GM04504 (cell line): ENCODE results near the gene RUNX2.

ENCODE experiments used
- DNase-seq: peaks from one replicate; pipeline ENCODE4 v3.0.0-alpha.2; 2012; ENCODE audit warnings: low read depth

The RUNX2 gene

DNA sequence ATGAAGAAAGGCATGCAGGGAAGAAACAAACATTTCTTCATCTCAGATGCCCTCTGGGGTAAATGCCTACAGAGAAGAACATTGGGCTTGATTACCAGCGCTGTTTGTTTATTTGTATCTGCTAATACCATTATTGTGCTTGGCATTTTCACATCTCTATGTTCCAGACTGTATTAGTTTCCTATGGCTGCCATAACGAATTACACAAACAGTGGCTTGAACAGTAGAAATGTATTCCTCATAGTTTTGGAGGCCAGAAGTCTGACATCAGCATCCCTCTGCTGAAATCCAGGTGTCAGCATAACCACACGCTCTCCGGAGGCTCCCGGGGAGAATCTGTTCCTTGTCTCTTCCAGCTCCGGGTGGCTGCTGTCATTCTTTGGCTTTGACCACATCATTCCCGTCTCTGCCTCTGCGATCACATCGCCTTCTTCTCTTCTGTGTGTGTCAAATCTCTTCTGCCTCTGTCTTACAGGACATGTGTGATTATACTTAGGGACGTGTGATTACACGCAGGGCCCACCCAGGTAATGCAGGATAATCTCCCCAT lies 291.2 kb downstream of the RUNX2 start:
- no peak for DNase-seq

- no peak for DNase-seq
These were observed 291.9 kb downstream of the RUNX2 start for GRCh38 chr6:45619994-45620471.

DNA sequence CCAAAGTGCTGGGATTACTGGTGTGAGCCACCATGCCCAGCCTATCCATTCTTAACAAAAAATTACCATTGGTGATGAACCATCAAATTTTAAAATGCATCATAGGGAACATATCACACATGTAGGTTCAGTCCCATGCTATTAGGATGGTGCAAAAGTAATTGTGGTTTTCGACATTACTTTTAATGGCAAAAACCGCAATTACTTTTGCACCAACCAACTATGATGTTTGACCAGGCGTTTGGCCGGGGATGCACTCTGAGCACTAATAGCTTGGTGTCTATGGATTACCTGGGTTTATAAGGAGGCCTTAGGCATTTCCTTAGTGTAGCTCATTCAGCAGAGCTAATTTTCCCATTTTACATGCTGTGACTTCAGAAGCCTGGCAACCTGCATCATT lies 296.1 kb downstream of the RUNX2 start:
- DNase-seq = no peak

GRCh38 chr6:45625191-45625664 lies 297.1 kb downstream of the RUNX2 start:
- no peak for DNase-seq

GRCh38 chr6:45626087-45626891 lies 298.2 kb downstream of the RUNX2 start:
- DNase-seq = peak; percentile 57

- no peak for DNase-seq
These were observed 302.2 kb downstream of the RUNX2 start for GRCh38 chr6:45630314-45630713.

GRCh38 chr6:45630801-45631200 lies 302.7 kb downstream of the RUNX2 start:
- no peak for DNase-seq

DNA sequence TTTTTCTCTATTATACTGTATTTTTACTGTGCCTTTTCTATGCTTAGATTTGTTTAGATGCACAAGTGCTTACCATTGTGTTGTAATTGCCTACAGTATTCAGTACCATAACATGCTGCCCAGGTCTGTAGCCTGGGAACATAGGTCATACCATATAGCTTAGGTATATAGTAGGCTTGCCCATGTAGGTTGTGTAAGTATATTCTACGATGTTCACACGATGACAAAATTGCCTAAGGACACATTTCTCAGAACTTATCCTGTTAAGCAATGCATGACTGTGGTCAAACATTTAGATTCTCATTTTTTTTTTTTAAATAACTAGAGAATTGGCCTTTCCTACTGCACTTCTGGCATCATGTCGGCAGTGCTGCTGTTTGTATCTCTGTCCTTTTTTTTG lies 303.3 kb downstream of the RUNX2 start:
- no peak for DNase-seq

DNA sequence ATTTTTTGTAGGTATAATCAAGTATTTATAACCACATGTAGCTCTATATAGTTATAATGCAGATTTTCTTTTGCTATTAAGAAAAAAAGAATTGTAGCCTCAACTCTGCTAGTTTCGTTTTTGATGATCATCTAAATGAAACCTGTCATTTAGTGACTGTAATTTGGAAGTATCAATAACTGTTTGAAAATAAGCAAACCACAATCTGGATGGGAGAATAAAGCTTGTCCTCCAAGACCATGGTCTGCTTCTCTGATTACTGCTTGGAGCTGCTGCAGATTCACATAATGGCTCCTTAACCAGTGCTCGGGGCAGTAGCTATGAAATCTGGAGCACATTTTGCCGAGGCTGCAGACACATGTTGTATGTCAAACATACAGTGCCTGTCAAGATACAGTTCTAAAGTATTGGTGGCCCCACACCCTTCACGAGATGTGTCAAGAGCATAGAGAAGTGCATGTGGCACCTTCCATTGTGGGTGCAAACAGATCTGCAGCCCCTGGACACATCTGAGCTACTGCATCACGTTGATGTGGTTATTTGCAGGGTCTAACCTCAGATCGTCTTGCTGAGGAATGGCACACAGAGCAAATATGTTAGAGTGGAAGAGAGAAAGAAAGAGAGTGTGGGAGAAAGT lies 305.3 kb downstream of the RUNX2 start:
- DNase-seq = no peak

DNA sequence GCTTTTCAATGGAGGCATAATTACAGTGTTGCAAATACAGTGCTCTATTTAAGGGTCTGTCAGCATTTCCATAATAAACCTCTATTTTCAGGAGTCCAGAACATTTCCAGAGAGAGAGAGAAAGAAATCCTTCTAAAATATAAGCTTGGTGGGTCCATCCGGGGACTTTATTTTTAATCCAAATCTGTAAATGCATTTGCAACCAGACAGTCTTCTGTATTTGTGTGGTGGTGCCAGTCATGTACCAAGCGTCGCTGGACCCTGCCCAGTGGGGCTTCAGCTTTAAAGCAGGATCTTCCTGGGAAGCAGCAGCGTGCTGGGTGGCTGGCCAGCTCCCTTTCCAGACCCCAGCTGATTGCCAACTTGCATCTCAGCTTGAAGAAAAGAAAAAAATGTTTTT lies 306.1 kb downstream of the RUNX2 start:
- DNase-seq = no peak

DNA sequence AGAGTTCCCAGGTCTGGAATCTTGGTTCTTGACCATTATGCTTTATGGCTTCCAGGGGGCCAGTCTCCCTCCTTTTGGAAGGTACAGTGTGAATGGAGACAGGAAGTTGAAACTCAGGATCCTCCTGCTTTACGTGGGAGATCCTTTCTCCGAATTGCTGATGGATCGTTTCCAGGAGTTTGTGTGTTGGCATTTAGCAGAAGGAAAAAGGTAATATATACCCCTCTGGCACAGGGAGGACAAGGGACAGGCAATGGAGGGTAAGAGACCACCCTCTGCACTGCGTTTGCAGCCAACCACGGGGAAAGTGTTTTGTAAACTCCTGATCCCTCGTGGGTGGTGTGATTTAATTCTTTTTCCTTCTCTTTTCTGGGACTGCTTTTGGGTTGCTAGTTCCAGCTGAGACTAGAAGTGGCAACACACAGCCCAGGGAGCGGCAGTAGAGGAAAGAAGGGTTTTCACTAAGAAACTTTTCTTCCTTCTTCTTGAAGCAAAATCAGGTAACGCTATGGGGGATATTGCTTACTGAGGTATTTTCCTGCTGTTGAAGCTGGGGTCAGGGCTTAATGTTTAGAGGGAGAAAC lies 307.2 kb downstream of the RUNX2 start:
- DNase-seq = no peak

- no peak for DNase-seq
These were observed 308.9 kb downstream of the RUNX2 start for GRCh38 chr6:45637056-45637455.

DNA sequence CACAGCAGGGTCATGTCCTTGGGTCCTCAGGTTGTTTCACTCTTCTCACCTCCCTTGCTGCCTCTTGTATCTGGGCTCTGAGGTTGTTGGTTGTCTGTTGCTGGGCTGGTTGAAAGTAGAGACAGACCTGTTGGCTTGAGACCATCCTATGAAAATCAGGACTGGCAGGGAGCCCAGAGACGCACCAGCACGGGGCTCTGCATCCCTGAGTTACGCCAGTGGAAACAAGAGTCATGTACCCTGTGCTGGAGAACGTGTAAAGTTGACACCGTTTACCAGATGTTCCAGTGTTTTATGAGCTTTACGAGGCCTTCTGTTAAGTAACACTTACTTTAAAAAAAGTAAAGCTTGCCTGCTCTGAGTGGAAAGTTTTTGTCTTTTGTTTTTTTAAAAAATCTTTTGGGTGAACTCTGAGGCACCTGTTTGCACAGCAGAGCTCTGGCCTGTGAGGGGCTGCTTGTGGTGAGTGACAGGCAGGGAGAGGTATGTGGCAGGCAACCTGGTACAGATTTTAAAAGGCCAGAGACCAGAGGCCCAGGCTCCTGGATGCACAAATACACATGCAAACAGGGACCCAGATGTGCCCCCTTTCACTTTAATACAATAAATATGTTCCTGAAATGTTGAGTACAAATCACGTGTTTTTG lies 309.6 kb downstream of the RUNX2 start:
- no peak for DNase-seq

GRCh38 chr6:45640081-45640491 lies 312.0 kb downstream of the RUNX2 start:
- peak; percentile 70 for DNase-seq

GRCh38 chr6:45640811-45641210 lies 312.7 kb downstream of the RUNX2 start:
- no peak for DNase-seq

DNA sequence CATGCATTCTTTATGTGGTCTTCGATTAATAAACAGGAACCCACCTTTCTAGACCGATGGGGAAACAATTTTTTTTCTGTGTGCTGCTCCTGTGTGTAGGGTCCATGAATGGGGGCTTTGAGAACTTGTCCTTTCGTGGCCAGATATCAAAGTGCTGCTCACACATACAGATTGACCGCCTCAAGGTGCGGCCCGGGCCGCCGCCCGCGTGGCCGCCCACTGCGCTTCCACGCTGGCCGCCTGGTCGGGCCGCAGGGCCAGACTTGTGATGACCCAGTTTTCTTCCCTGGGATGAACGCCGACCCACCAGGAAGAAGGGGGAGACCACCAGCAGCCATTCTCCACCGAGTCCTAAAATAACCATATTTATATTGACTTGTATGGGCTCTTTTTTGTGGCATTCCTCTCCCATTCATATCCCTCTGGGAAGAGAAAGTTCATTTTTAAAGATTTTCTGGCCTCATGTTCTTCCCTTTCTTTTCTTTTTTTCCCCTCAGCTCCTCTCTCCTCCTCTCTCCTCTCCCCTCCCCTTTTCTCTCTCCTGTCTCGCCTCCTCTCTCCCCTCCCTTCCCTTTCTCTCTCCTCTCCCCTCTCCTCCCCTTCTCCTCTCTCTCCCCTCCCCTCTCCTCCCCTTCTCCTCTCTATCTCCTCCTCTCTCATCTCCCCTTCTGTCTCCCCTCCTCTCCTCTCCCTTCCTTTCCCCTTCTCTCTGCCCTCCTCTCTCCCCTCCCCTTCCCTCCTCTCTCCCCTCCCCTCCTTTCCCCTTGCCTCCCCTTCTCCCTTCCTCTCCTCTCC lies 314.4 kb downstream of the RUNX2 start:
- no peak for DNase-seq

DNA sequence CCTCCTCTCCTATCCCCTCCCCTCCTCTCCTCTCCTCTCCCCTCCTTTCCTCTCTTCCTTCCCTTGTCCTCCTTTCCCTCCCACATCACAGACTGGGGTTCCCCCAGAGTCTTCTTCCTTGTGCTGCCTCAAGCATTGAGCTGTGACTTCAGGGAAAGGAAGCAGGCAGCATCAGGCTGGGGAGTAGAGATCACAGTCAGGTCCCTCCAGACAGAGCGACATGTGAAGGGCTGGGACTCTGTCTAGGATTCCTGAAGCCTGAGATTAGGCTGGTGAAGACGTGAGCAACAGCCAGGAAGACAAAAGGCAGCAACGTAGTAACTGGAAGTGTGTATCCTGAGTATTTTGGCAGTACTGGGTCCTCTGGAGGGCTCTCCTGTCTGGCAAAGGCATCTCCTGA lies 315.0 kb downstream of the RUNX2 start:
- DNase-seq = no peak

- no peak for DNase-seq
These were observed 316.6 kb downstream of the RUNX2 start for GRCh38 chr6:45644720-45645119.

DNA sequence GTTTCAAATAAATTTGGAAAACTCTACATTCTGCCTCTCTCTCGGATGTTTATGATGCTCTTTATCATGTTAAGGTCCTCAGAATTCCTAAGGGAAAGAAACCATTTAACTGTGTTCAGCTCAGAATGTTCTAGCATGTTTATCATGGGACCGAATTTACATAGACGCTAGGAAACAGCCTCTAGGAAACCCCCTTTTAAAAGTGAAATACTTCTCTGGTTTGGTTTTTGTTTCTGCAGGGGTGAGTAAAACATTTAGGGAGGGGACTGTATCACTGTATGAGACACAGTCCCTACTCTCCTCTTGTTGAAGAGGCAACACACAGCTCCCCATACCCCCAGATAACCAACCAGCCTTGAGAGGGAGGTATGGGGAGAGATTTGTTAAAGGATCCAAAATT lies 317.2 kb downstream of the RUNX2 start:
- no peak for DNase-seq

GRCh38 chr6:45647341-45648261 lies 319.5 kb downstream of the RUNX2 start:
- no peak for DNase-seq
